ENCODE measurements around the gene POU6F1. TPM values are rescaled to one million over a fixed set of nuclear protein-coding genes. Genes with fewer than 3 reads are reported as not detected.

POU6F1 gene
- total and polyA plus RNA-seq, 9 of the 15 experiments (the other 6 are each of a cell fraction or from before 2014, with no cell fraction given), result 0.14 to 3.3 (median 1.1) TPM

GRCh38 chr12:51238510-51239334 is 20.9 kb upstream of the POU6F1 start, which contains the start of gene DAZAP2 (continued):
- TF ChIP-seq ZFP91 (CRISPR knock-in tag; IDR thresholded peaks at IDR 0.05), result no peak
- TF ChIP-seq ZNF41 (CRISPR knock-in tag; conservative IDR thresholded peaks at IDR 0.05), result no peak
- no peak for TF ChIP-seq TCF3 (CRISPR knock-in tag; IDR thresholded peaks at IDR 0.05)
- no peak for TF ChIP-seq ZFP1 (CRISPR knock-in tag; IDR thresholded peaks at IDR 0.05)
- 0 out of 2 replicates have a peak, but pooled peaks have one; percentile 26 for TF ChIP-seq HBP1 (CRISPR knock-in tag; IDR thresholded peaks at IDR 0.05)
- TF ChIP-seq ZNF436 (CRISPR knock-in tag; IDR thresholded peaks at IDR 0.05), result no peak
- no peak for TF ChIP-seq ZNF217 (CRISPR knock-in tag; IDR thresholded peaks at IDR 0.05)
- peak; percentile 99 for TF ChIP-seq CHD1 (IDR thresholded peaks at IDR 0.05; ENCODE audit: low read length)
- no peak for TF ChIP-seq CCAR2 (IDR thresholded peaks at IDR 0.05; ENCODE audit: low read depth, low read length)
- no peak for TF ChIP-seq ETS2 (tag; IDR thresholded peaks at IDR 0.05; ENCODE audit: borderline replicate concordance, poor library complexity, severe bottlenecking)
- TF ChIP-seq ZNF133 (CRISPR knock-in tag; IDR thresholded peaks at IDR 0.05), result no peak
- no peak; the same call in 1 of the 2 replicates for TF ChIP-seq ZNF23 (CRISPR knock-in tag; IDR thresholded peaks at IDR 0.05)
- TF ChIP-seq CLOCK (CRISPR knock-in tag; IDR thresholded peaks at IDR 0.05; ENCODE audit: borderline replicate concordance), result no peak
- TF ChIP-seq STAT5A (IDR thresholded peaks at IDR 0.05; ENCODE audit: borderline replicate concordance, low read length), result no peak
- no peak for TF ChIP-seq ZKSCAN3 (CRISPR knock-in tag; IDR thresholded peaks at IDR 0.05)
- no peak for TF ChIP-seq COPS2 (conservative IDR thresholded peaks at IDR 0.05)
- TF ChIP-seq ZC3H4 (CRISPR knock-in tag; IDR thresholded peaks at IDR 0.05; ENCODE audit: borderline replicate concordance), result no peak
- no peak for TF ChIP-seq ZNF398 (CRISPR knock-in tag; IDR thresholded peaks at IDR 0.05)
- no peak for TF ChIP-seq NFIX (CRISPR knock-in tag; IDR thresholded peaks at IDR 0.05; ENCODE audit: low read depth)
- TF ChIP-seq PTRF (tag; IDR thresholded peaks at IDR 0.05), result no peak
- TF ChIP-seq FOXA1 (IDR thresholded peaks at IDR 0.05; ENCODE audit: borderline replicate concordance), result no peak

Measured in K562 (cell line).